H1 (cell line): Measurements from ENCODE around the gene RFX3. TPM values are rescaled to one million over a fixed set of nuclear protein-coding genes. Genes with fewer than 3 reads are reported as not detected.

ENCODE experiments used
- polyA plus RNA-seq, 7 experiments: library from polyadenylated mRNA; depleted of rRNA in 3 of 7; stranded (reverse) in 5 of 7; unstranded in 2 of 7; fragments of >200 nt in 5 of 7; fragments of 200-250 nt in 2 of 7; gene quantifications; 1 replicate in 5 of 7; 2 replicates in 1 of 7; 4 replicates in 1 of 7; pipeline versions ENCODE4 v1.2.1 to v1.2.3, GENCODE V29; 2011 to 2013; ENCODE audit warnings: missing spikeins in 2 of 7, mixed read lengths in 2 of 7
- total RNA-seq: library from RNA; stranded (reverse); fragmentation: NEBNext Ultra II Directional; extraction: Animal tissue kit (Norgen Biotek cat#: 25700); gene quantifications from 2 replicates; pipeline ENCODE4 v1.2.1, GENCODE V29; 2021
- TF ChIP-seq, protein P1 (sequence below): IDR thresholded peaks from 2 replicates; pipeline ENCODE4 v1.6.1; 2011; ENCODE audit warnings: low read depth, mild to moderate bottlenecking, low read length; ENCODE audit not compliant: insufficient read depth

The RFX3 gene
- total and polyA plus RNA-seq, 2 of the 8 experiments (the other 6 are each of a cell fraction or from before 2014, with no cell fraction given) = 4.9 to 22.6 TPM

DNA sequence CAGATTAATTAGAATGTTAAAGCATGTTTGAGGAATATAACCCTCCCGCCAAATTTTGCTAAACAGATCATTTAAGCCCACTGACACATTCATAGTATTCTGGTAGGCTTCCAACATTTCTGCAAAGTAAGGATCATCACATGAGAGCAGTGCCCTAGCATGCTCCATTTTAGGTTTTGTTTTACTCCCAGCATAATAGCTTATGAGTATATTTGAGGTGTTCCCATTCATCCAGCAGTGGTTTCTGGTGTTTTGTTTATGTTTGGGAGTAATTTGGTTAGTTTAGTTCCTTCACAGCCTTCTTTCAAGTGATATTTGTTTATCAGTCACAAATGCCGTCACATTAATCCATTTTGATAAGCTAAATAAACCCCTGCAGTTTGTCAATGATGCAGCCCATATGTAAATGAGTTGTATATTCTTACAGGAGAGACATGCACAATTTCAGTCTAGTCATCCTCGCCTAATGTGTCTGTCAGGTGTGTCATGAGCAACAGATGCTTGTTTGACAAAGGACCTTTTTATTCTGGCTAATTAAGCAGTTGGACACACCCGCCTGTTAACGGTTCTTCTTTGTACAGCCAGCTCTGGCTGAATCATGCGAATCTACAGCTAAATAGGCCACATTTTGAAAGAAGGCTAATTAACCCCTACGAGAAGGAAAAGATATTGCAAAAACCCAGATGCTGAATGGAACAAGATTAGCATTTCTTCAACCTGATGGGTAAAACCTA is 124.4 kb downstream of the RFX3 start (continued):
- TF ChIP-seq, protein P1, sequence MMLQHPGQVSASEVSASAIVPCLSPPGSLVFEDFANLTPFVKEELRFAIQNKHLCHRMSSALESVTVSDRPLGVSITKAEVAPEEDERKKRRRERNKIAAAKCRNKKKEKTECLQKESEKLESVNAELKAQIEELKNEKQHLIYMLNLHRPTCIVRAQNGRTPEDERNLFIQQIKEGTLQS = no peak
- TF ChIP-seq, all 59 proteins: peak for 0
